Nephron progenitor cell (in vitro differentiated cells): ENCODE measurements around the gene NOTCH3.

ENCODE experiments used
- DNase-seq: peaks from one replicate; pipeline ENCODE4 v3.0.0; 2021
- H3K27ac Mint-ChIP-seq: 2 replicates; pipeline ENCODE4 v1.8.0; 2021; ENCODE audit warnings: mild to moderate bottlenecking, moderate library complexity, mixed read lengths
- H3K27me3 Mint-ChIP-seq: 2 replicates; pipeline ENCODE4 v1.8.0; 2021; ENCODE audit warnings: mild to moderate bottlenecking, low read depth, mixed read lengths; ENCODE audit not compliant: poor library complexity
- H3K36me3 Mint-ChIP-seq: 2 replicates; pipeline ENCODE4 v1.8.0; 2021; ENCODE audit warnings: low read depth, mixed read lengths
- H3K4me1 Mint-ChIP-seq: 2 replicates; pipeline ENCODE4 v1.8.0; 2021; ENCODE audit warnings: mixed read lengths
- H3K4me3 Mint-ChIP-seq: 2 replicates; pipeline ENCODE4 v1.8.0; 2021; ENCODE audit warnings: mild to moderate bottlenecking, moderate library complexity, mixed read lengths
- H3K9me3 Mint-ChIP-seq: 2 replicates; pipeline ENCODE4 v1.8.0; 2021; ENCODE audit warnings: mild to moderate bottlenecking, moderate library complexity, mixed read lengths
- TF ChIP-seq, protein P1 (sequence below): fragments of 200-600 bp; sonication (generic); IDR thresholded peaks from 2 replicates; pipeline ENCODE4 v1.5.0; 2021; ENCODE audit warnings: antibody characterized with exemption

Gene NOTCH3

DNA sequence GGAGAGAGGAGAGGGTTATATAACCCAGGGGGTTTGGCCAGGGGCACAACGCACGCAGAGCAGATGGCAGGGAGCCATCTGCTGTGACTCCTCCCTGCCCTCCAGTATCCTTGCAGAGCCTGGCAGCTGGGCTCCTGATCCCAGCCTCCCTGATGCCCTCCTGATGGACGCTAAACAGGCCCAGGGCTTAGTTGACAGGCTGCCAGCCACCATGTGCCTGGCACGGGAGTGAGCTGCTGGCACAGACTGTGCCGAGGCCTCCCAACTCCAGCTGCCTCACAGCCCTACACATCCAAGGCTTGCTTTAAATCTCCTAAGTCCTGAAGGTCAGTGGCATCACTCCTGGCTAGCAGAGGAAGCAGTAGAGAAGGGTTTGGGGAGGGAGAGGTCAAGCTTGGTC lies 76.9 kb downstream of the NOTCH3 start:
- DNase-seq: no peak
- H3K4me1 Mint-ChIP-seq: peaks cover 20% of the 10 kb centered on the region
- TF ChIP-seq, protein P1, sequence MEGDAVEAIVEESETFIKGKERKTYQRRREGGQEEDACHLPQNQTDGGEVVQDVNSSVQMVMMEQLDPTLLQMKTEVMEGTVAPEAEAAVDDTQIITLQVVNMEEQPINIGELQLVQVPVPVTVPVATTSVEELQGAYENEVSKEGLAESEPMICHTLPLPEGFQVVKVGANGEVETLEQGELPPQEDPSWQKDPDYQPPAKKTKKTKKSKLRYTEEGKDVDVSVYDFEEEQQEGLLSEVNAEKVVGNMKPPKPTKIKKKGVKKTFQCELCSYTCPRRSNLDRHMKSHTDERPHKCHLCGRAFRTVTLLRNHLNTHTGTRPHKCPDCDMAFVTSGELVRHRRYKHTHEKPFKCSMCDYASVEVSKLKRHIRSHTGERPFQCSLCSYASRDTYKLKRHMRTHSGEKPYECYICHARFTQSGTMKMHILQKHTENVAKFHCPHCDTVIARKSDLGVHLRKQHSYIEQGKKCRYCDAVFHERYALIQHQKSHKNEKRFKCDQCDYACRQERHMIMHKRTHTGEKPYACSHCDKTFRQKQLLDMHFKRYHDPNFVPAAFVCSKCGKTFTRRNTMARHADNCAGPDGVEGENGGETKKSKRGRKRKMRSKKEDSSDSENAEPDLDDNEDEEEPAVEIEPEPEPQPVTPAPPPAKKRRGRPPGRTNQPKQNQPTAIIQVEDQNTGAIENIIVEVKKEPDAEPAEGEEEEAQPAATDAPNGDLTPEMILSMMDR: no peak
- peaks cover 1% of the 10 kb centered on the region for H3K27me3 Mint-ChIP-seq
- H3K4me3 Mint-ChIP-seq: peak overlapping the region; percentile 96
- H3K9me3 Mint-ChIP-seq: no peaks in the 10 kb centered on the region
- H3K36me3 Mint-ChIP-seq: peaks cover 41% of the 10 kb centered on the region
- no peak overlapping the region for H3K27ac Mint-ChIP-seq

DNA sequence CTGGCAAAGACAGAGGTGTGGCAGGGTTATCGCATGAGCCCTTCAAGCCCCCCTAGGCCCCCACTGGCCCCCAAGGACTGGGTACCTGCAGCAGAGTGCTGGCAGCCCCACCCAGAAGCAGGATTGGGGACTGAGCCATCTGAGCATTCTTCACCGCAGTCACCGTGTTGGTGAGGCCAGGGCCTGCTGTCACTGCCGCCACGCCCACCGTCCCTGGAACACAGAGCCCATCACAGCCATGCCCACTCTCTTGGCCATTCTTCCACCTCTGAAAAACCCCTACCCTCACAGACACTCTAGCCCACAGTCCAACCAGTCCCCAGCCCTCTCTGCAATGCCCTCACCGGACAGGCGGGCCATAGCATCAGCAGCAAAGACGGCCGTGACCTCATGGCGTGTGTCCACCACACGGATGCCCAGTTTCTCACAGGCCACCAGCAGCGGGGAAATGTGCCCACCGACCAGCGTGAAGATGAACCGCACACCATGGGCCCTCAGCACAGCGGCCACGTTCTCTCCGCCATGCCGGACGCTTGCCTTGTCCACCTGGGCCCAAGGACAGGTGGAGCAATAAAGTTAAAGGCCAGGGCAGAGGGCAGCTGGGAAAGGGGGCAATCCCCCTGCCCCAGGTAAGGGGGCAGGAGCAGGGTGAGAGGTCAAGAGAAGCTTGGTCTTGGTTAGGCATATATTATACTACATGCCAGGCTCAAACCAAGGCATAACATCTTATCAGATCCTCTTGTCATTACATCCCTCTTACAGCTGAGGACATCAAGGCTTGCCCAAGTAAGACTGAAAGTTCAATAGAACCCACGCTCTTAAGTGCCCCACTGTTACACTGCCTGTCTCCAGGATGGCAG lies 77.5 kb downstream of the NOTCH3 start:
- Mint-ChIP-seq H3K27ac (no peak overlapping the region), H3K36me3 (peaks cover 48% of the 10 kb centered on the region), H3K4me1 (peaks cover 20% of the 10 kb centered on the region), H3K27me3 (no peaks in the 10 kb centered on the region), H3K9me3 (no peaks in the 10 kb centered on the region), H3K4me3 (peak overlapping the region; percentile 96)
- TF ChIP-seq, protein P1: no peak
- no peak for DNase-seq

DNA sequence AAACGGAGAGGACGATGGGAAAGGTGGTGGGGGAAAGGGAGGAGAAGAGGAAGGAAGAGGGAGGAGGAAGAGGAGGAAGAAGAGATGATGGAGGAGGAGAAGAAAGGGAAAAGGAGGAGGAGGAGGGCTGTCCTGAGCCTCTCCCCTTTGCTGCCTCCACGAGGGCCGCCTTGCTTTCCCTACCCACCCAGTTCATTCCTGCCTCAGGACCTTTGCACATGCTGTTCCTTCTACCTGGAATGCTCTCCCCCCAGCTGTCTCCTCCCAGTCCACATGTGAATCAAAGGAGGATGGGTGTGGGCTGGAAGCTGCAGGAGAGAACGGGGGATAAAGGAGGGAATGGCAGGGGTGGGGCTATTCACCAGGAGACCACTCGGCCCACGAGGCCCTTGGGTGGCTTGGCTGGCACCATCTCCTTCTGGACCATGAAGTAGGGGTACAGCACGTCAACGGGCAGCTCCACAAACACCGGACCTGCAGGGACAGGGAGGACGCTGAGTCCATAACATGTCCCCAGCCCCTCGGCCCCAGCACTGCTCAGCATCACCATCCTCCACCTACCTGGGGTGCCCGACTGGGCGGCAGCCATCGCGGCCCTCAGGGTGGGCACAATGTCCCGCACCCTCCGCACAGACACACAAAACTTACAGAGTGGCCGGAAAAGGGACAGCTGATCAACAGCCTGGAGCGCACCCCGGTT lies 78.3 kb downstream of the NOTCH3 start:
- TF ChIP-seq, protein P1: no peak
- H3K36me3 Mint-ChIP-seq: peaks cover 55% of the 10 kb centered on the region
- H3K27ac Mint-ChIP-seq: no peak overlapping the region
- H3K9me3 Mint-ChIP-seq: no peaks in the 10 kb centered on the region
- H3K4me3 Mint-ChIP-seq: no peak overlapping the region
- H3K4me1 Mint-ChIP-seq: peaks cover 20% of the 10 kb centered on the region
- DNase-seq: no peak
- H3K27me3 Mint-ChIP-seq: no peaks in the 10 kb centered on the region

DNA sequence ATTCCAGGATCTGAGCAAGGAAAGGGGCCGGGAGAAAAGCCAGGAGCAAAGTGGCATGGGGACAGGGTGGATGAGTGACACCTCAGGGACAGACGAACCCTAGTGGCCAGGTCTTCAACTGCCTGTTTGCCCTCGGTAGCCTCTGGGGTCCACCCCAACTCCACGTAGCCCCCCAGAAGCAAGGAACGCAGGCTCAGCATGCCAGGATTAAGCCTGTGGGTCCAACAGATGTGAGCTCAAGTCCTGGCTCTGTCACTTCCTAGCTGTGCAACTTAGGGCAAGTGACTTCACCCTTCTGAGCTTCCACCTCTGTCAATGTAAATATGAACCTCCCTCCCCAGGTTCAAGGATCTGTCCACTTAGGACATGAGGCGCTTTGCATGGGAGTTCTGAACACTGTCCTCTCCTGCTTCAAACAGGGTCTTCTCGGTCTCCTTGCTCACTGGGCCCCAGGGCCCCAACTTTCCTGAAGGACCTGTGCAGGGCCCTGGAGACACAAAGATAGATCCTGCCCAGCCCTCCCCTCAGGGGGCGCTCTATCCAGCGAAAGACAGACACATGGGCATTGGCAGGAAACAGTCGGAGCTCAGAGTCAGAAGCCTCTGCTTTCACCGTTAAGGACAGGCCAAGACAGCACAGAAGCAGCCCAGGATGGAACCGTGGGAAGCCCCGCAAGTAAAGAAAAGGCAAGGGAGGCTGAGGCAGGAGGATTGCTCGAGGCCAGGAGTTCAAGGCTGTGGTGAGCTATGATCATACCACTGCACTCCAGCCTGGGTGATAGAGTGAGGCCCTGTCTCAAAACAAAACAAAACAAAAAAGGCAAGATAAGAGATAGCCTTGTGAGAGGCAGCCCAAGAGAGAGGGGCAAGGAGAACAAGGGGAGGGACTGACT lies 80.4 kb downstream of the NOTCH3 start:
- DNase-seq: no peak
- Mint-ChIP-seq H3K4me3 (no peak overlapping the region), H3K9me3 (no peaks in the 10 kb centered on the region), H3K27me3 (no peaks in the 10 kb centered on the region), H3K27ac (peak overlapping the region; percentile 39), H3K36me3 (peaks cover 63% of the 10 kb centered on the region), H3K4me1 (peaks cover 14% of the 10 kb centered on the region)
- TF ChIP-seq, protein P1: no peak

DNA sequence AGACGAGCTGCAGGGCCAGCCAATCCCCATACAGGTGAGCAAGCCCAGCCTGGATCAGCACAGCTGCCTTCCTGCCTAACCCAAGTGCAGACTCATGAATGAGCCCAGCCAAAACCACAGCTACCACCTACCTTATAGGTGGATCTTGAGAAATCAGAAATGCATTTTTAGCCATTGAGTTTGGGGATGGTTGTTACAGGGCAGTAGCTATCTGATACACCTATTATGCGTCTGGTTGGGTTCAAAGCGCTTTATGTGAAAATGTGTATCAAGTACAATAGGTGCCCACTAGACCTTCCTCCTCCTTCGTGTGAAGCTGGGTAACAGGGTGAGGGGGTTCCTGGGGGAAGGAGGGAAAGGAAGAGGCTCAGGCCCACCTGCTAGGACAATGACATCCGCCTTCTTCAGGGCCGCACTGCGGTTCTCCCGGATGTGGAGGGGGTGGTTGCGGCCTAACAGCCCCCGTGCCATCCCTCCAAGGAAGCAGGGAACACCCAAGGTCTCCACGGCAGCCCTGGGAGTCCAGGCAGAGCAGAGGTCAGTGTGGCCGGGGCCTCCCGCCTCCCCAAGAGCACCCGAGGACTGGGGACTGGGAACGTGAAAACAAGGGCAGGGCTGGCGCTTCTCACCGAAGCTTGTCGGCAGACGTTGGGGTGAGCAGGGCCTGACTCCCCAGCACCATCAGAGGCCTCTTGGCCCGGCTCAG lies 81.9 kb downstream of the NOTCH3 start:
- peaks cover 68% of the 10 kb centered on the region for H3K36me3 Mint-ChIP-seq
- peaks cover 2% of the 10 kb centered on the region for H3K4me1 Mint-ChIP-seq
- no peak overlapping the region for H3K27ac Mint-ChIP-seq
- H3K4me3 Mint-ChIP-seq: no peak overlapping the region
- H3K9me3 Mint-ChIP-seq: no peaks in the 10 kb centered on the region
- TF ChIP-seq, protein P1: no peak
- H3K27me3 Mint-ChIP-seq: no peaks in the 10 kb centered on the region
- DNase-seq: no peak
